Activated CD4-positive, alpha-beta T cell treated with anti-CD3 and anti-CD28 coated beads, Interleukin-2, amount 50 U/mL, for 24 hours (primary cell): ENCODE measurements around the gene PJA2.

ENCODE experiments used
- DNase-seq, 2 donors: peaks; one replicate each; pipeline ENCODE4 v3.0.0-alpha.2; 2020; ENCODE audit warnings: low read depth in 1 of 2, low spot score in 1 of 2

PJA2 gene

DNA sequence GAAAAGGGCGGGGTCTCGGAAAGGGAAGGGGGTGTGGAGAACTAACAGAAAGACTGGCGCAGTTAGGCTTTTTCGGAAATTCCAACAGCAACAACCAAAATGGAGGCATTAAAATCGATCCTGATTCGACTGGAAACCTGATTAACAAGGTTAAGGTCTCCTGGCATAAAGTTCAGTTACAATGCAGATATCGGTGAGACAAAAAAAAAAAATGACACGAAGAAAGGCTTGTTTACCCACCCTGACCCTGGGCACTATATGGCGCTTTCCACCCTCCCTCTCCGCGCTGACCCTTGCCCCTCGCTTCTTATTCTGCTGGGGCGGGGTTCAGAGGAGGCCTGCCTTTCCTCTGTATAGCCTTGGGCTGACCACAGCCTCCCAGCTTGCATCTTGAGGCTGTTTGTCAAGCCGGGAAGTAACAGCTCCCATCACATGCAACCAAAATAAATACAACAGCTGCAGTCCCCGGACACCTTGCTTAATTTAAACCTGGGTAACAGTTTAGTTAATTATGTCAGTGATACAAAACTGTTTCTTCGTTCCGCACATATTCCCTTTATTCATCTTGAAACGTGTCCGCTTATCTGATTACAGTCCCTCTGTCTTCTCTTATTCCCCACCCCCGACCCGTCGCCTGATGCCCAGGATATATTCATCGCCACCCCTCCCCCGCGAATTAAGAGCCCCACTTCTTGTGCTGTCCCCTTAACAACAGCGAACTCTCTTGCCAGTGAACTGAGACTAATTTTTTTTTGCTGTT lies 795 bp upstream of the PJA2 start:
- peak; percentile 2 to 9 for DNase-seq

DNA sequence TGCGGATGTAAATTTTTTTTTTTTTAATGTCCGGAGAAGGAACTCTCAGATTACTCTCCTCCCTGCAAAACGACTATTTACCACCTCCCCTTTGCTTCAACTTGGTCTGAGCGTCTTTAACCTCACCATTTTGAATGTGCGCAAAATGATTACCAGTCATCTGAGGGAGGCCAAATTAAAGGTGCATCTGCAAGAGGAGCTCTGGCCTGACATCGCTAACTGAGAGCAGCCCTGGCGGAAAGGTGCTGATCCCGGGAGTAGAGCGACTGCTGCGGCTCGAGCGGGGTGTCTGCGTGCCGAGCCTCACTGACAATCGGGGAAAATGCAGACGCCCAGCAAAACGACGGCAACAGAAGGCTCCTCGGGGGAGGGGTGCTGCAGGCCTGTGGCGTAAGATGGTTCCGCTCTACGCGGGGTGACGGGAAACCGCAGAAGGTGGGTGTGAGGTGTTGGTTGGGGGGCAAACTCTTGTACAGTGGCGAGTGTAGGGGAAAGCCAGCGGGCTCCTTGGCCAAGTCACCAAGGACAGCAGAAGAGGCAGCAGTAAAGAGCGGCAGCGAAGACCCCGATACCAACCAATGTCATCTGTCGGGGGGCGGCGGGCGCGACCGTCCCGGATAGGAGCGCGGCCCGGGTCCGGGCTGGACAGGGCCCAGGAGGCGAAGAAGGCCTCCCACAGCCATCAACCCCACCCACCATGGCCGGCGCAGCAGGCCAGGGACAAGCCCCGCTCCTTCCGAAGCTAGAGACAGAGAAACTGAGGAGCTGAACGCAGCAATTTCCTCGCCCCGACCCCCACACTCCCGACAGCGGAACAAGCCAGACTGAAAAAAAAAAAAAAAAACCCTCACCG lies 557 bp downstream of the PJA2 start:
- peak; percentile 43 to 78 for DNase-seq

DNA sequence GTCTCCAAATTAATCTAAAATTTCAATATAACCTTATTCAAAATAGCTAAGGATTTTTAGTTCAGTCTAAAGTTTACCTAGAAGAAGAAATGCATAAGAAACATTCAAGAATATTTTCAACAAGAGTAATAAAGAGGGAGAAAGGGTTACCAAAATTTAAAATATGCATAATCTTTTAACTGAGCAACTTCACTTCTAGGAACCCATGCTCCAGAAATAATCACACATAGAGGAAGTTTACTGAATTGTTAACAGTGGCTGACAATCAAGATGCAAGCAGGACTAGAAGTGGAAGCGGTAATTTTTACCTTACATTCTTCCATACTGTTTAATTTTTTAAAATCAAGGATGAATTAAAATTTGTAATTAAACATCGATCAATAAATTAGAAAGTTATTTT lies 1.9 kb downstream of the PJA2 start:
- DNase-seq: no peak

DNA sequence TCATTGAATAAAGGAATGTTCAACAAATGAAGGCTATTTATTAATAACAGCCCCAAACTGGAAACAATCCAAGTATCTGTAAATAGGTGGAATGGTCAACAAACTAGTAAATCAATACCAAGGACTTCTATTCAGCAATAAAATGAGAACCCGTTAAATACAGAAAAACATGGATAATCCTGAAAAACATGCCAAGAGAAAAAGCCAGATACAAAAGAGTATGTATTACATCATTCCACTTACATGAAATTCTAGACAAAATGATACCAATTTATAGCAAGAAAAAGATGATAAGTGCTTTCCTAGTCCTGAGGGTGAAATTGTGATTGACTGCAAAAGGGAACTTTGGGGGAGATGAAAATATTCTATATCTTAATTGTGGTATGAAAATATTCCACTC lies 3.1 kb downstream of the PJA2 start:
- no peak for DNase-seq

DNA sequence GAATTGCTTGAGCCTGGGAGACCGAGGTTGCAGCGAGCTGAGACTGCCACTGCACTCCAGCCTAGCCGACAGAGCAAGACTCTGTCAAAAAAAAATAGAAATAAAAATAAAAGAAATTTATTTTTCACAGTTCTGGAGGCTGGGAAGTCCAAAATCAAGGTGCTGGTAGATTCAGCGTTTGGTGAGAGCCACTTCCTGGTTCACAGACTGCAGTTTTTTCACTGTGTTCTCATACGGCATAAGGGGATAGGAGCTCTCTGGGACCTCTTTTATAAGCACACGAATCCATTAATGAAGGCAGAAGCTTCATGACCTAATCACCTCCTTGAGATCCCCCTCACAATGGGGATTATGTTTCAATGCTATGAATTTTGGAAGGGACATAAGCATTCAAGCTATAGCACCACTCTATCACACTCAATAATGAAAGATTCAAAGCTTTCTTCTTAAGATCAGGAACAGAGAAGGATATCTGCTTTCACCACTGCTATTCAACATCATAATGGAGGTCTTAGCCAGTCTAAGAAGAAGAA lies 5.3 kb downstream of the PJA2 start:
- no peak for DNase-seq

DNA sequence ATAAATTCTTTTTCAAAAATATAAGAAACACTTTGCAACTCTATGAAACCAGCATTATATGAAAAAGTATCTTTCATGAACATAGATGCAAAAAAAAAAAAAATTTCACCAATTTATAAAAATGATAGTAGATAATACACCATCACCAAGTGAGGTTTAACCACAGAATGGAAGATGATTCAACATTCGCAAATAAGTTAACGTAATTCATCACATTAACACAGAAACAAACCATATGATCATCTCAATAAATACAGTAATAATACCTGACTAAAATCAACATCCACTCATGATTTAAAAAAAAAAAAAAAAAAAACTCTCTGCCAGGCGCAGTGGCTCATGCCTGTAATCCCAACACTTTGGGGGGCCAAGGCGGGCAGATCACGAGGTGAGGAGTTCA lies 6.3 kb downstream of the PJA2 start:
- DNase-seq: no peak

DNA sequence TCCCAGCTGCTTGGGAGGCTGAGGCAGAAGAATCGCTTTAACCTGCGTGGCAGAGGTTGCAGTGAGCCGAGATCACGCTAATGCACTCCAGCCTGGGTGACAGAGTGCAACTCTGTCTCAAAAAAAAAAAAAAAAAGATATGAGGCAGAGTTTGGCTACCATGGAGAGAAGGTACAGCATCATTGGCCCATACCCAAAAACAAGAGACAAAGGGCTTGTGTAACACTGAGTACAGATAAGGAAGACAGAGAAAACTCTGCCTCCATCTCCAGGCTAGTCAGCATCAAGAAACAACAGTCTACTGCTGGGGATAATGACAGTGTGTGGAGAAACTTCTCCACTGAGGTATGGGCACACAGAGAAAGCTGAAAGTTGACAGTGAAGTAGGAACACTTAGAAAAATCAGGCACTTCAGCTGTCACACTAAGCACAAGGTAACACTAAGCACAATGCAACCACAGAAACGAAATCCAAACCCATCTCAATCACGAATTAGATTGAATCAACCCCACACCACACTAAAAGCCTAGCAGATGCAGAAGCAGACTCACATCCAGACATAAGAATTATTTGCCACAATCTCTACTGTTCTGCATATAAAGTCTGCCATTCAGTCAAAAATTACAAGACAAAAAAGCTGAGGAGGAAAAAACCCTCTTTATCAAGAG lies 10.5 kb downstream of the PJA2 start:
- no peak for DNase-seq

DNA sequence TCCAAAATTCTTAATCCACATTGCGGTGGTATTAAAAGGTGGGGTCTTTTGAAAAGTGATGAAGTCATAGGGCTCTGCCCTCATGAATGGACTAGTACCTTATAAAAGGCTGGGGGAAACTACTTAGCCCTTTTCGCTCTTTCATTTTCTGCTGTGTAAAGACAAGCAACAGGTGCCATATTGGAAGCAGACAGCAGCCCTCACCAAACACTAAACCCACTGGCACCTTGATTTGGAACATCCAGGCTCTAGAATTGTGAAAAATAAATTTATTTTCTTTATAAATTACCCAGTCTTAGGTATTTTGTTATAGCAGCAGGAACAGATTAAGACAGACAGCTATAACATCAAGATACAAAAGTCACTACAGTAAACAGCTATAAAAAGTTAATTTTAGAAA lies 12.8 kb downstream of the PJA2 start:
- no peak for DNase-seq

DNA sequence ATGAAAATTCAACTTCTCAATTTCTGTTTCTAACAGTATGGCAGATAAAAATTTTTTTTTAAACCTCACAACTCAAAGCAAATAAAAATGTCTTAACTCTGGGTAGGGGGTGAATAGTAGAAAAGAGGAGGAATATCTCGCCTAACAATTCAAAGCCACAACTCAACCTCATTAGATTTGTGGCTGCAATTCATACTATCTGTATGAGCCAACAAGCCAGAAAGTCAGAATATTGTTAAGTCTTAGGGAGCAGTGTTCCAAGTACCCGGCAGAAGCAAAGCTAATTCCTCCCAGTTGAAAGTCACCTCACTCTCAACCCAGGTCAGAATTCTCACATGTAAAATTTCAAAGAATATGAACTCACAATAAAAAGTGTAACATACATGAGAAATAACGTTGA lies 15.0 kb downstream of the PJA2 start:
- no peak for DNase-seq

DNA sequence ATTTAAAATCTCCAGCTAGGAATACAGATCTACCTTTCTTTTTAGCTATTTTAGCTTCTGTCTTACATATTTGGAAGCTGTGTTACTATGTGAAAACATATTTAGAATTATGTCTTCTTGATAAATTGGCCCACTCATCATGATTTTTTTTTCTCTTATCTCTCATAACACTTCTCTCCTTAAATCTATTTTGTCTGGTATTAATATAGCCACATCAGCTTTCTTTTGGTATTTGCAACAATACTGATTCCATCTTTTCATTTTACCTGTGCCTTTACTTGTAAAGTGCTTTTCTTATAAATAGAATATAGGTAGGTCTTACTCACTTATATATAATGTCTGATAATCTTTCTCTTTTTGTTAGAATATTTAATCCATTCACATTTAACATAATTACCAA lies 19.6 kb downstream of the PJA2 start:
- no peak for DNase-seq

DNA sequence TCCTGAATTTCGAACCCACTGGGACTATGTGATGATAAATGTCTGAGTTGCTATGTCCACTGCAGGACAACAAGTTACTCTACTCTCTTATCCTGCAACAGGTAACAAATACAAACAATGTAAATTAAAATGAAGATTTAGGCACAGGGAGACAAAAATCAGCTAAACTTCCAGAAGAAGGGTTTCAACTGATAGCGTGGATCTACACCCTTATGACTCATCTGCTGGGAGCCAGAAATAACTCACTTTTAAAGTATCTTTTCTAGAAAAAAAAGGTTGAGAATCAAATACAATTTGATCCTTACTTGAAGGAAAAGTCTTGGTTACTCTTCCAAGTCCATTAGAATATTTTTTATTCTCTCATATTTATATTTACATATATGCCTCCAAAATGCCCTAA lies 21.4 kb downstream of the PJA2 start:
- no peak for DNase-seq

DNA sequence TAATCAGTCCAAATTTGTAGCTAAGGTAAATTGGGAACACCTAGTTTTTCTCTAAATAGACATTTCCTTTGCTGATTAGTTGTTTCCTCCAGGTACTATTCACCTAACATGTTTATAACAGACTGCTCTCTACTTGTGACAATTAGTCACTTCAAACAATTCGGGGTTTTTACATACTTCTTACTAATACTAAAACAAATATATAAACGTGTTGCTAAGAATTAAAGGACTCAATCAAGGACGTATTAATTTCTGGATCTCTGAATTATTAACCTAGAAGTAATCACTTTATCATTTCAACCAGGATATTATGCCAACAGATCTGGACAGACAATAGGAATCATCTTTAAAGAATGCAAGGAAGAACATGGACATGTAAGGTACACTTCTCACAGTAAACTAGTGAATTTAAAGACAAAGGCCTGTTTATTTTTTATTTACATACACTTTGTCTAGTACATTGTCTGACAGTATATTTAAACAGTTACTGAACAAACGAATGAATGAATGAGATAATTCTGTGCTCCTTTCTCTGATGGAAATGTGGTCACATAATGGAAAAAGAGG lies 22.3 kb downstream of the PJA2 start:
- DNase-seq: no peak

DNA sequence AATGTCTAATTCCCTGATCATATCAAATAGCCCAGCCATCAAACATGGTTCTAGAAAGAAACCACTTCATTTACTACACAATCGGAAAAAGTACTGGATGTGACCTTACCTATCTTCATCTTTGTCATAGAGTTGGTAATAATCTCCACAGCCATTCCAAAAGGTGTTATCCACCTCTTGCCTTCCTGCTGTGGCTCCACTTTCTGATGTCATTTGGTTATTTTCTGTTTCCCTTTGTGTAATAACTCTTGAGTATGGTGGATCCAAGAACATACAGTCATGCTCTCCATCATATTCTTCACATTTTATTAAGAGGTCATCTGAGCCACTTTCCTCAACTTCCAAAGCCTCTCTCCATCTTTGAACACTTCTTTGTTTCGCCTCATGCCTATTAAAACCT lies 31.7 kb downstream of the PJA2 start:
- DNase-seq: no peak

DNA sequence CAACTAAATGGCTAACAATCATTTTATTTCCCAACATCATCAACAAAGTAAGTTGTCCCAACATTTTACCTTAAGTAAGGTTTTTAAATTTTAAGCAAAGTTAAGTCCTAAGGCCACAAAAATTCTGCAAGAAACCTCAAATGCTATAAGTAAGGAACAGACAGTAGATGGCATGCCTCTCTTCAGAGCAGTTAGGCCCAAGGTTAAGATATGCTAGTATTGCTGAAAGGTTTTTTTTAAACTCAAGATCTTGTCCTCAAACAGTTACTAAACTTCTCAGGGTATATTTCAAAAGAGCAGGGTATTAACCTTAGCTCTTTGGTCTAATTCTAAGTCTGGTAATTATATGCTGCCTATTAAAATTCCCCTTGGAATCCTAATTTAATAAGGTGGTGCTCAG lies 35.1 kb downstream of the PJA2 start:
- no peak for DNase-seq

DNA sequence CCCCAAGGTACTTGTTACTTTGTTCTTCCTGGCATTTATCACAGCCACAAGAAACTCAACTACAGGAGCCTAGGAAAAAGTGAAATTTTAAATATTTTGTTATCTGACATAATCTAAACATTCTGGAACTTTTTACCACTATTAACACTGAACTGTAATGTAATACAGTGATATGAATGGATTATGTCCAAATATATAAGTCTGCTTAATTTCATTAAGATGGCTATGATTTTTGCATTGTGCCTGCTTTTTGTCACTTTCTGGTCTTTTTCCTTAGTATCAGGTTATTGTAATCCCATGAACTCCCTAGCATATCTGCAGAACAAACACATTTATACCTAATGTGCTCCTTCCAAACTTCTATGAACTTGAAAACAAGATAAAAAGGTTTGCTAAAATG lies 35.8 kb downstream of the PJA2 start:
- no peak for DNase-seq

DNA sequence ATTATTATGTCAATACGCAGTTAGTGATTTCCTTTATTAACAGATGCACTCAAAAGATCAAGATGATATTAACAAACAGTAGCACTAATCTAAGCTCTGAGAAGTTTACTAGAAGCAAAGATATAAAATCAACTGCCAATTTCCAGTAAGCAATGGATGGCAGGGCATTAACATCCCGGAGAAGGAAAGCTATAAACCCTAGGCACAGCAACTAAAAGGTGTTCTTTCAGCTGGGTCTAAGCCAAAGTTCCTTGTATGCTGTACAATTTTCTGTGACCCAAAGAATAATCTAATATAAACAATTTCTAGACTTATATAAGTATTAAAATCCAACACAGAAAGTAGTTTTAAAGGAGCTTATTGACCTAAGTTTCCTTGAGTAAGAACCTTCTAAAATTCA lies 39.4 kb downstream of the PJA2 start:
- DNase-seq: no peak

DNA sequence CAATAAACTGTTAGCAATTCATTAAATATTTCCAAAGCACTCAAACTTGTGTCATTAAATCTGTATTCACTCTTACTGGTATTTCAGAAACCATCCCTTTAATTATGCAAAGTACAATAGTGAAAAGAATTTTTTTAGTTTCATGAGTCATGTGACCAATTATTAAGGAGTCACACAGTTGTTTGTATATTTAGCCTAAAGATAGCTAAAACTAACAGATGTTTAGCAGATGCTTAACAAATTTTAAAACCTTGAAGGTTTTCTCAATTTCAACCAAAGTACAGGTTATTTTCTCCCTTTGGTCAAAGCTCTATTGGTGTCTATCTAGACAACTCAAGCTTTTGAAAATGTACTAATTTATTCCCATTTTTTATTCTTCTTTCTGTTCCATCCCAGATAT lies 44.1 kb downstream of the PJA2 start:
- no peak for DNase-seq

DNA sequence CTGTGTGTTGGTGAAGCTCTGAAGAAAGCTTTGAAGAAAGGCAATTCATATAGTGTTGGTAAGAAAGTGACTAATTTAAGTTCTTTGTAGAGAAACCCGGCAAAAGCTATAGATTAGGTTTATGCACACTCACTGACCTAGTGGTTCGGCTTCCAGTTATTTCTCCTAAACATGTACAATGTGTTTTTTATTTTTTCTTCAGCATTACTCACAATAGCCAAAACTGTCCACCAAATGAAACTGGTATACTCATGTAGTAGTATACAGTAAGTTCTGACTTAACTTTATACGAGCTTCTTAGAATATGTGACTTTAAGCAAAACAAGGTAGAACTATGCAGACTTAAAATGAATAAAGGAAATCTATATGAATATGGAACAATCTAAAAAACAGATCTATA lies 44.8 kb downstream of the PJA2 start:
- DNase-seq: no peak

DNA sequence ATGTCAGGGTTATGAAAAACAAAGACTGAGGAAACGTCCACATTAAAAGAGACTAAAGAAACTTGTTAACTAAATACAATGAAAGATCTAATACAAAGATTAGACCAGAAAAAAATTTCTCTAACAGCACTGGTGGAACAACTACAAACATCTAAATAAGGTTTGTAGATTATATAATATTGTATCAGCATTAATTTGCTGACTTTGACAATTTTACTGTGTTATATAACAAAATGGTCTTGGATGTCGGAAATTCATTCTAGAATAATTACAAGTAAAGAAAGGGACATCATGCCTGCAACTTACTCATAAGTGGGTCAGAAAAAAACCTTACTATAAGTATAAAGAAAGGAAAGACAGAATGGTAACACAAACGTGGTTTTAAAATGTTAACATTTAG lies 50.1 kb downstream of the PJA2 start:
- DNase-seq: no peak

DNA sequence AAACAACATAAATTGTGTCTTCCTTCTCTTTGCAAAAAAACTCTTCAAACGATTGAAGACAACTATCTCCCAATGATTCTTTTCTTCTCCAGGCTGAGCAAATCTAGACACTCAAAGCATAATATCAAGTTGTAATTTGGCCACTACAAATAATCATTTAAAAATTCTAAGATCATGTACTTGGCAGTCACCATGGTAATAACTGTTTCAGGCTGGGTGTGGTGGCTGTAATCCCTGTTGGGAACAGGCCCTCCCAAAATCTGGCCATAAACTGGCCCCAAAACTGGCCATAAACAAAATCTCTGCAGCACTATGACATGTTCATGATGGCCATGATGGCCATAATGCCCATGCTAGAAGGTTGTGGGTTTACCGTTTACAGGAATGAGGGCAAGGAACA lies 52.0 kb downstream of the PJA2 start:
- no peak for DNase-seq

DNA sequence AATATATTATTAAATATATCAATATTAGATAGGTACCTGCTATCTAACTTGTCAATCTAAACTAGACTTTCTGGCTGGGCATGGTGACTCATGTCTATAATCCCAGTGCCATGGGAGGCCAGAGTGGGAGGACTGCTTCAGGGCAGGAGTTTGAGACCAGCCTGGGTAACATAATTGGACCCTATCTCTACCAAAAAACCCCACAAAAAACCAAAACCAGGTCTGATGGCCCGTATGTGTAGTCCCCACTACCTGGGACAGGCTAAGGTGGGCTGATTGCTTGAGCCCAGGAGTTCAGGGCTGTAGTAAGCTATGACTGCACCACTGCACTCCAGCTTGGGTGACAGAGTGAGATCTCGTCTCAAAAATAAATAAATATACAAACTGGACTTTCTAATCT lies 55.0 kb downstream of the PJA2 start:
- DNase-seq: no peak
